Trophoblast cell (in vitro differentiated cells and primary cell): ENCODE measurements around the gene ZFP57.

ENCODE experiments used
- DNase-seq, 2 donors: peaks; one replicate each; pipeline ENCODE4 v3.0.0-alpha.2; 2016
- H2AFZ ChIP-seq: 2 replicates; pipeline ENCODE4 v1.6.1; 2013; ENCODE audit warnings: low read length, moderate library complexity, mild to moderate bottlenecking; ENCODE audit not compliant: insufficient read depth, poor library complexity
- H2AK5ac ChIP-seq: 2 replicates; pipeline ENCODE4 v1.6.1; 2013; ENCODE audit warnings: mild to moderate bottlenecking, low read length
- H2BK120ac ChIP-seq: 2 replicates; pipeline ENCODE4 v1.6.1; 2013; ENCODE audit warnings: low read length, mild to moderate bottlenecking, moderate library complexity; ENCODE audit not compliant: insufficient read depth, poor library complexity
- H2BK12ac ChIP-seq: 2 replicates; pipeline ENCODE4 v1.6.1; 2013; ENCODE audit warnings: mild to moderate bottlenecking, low read length, moderate library complexity
- H2BK5ac ChIP-seq: 2 replicates; pipeline ENCODE4 v1.6.1; 2013; ENCODE audit warnings: low read length, low read depth, moderate library complexity, mild to moderate bottlenecking; ENCODE audit not compliant: poor library complexity
- H3K14ac ChIP-seq: 2 replicates; pipeline ENCODE4 v1.6.1; 2013; ENCODE audit warnings: mild to moderate bottlenecking, low read length
- H3K18ac ChIP-seq: 2 replicates; pipeline ENCODE4 v1.6.1; 2013; ENCODE audit warnings: mild to moderate bottlenecking, low read length
- H3K23ac ChIP-seq: 2 replicates; pipeline ENCODE4 v1.6.1; 2013; ENCODE audit warnings: low read length
- H3K27ac ChIP-seq: 2 replicates; pipeline ENCODE4 v1.5.1; 2013; ENCODE audit warnings: low read depth, mild to moderate bottlenecking, inconsistent platforms, low read length, moderate library complexity
- H3K27me3 ChIP-seq: 2 replicates; pipeline ENCODE4 v1.6.1; 2013; ENCODE audit warnings: inconsistent platforms, mild to moderate bottlenecking, low read length, moderate library complexity; ENCODE audit not compliant: insufficient read depth
- H3K36me3 ChIP-seq, 2 experiments: 1 replicate in 1 of 2; 2 replicates in 1 of 2; pipeline ENCODE4 v1.6.1; 2013; ENCODE audit warnings: low read length in 2 of 2, mild to moderate bottlenecking in 2 of 2, moderate library complexity in 1 of 2; ENCODE audit not compliant: insufficient read depth in 2 of 2, control insufficient read depth in 1 of 2
- H3K4ac ChIP-seq: 2 replicates; pipeline ENCODE4 v1.6.1; 2013; ENCODE audit warnings: low read depth, mild to moderate bottlenecking, low read length, moderate library complexity
- H3K4me1 ChIP-seq, 2 experiments: 1 replicate in 1 of 2; 2 replicates in 1 of 2; pipeline ENCODE4 v1.6.1; 2013; ENCODE audit warnings: low read length in 2 of 2, mild to moderate bottlenecking in 2 of 2, moderate library complexity in 1 of 2; ENCODE audit not compliant: insufficient read depth in 2 of 2, control insufficient read depth in 1 of 2
- H3K4me2 ChIP-seq: 2 replicates; pipeline ENCODE4 v1.6.1; 2013; ENCODE audit warnings: inconsistent platforms, mild to moderate bottlenecking, low read length, moderate library complexity
- H3K4me3 ChIP-seq: 2 replicates; pipeline ENCODE4 v1.5.1; 2013; ENCODE audit warnings: mild to moderate bottlenecking, low read depth, low read length, inconsistent platforms
- H3K79me1 ChIP-seq: one replicate; pipeline ENCODE4 v1.6.1; 2013; ENCODE audit warnings: low read length
- H3K79me2 ChIP-seq: 2 replicates; pipeline ENCODE4 v1.6.1; 2013; ENCODE audit warnings: low read length, mild to moderate bottlenecking; ENCODE audit not compliant: control insufficient read depth, insufficient read depth, poor library complexity
- H3K9ac ChIP-seq: 2 replicates; pipeline ENCODE4 v1.6.1; 2013; ENCODE audit warnings: mild to moderate bottlenecking, low read length
- H3K9me3 ChIP-seq: 2 replicates; pipeline ENCODE4 v1.6.1; 2013; ENCODE audit warnings: low read depth, mild to moderate bottlenecking, control low read depth, inconsistent platforms, low read length; ENCODE audit not compliant: insufficient read depth
- H4K12ac ChIP-seq: 2 replicates; pipeline ENCODE4 v1.6.1; 2013; ENCODE audit warnings: low read depth, mild to moderate bottlenecking, low read length, moderate library complexity
- H4K8ac ChIP-seq: 2 replicates; pipeline ENCODE4 v1.6.1; 2013; ENCODE audit warnings: low read depth, mild to moderate bottlenecking, low read length, moderate library complexity
- H4K91ac ChIP-seq: one replicate; pipeline ENCODE4 v1.6.1; 2013; ENCODE audit warnings: low read depth, mild to moderate bottlenecking, low read length, moderate library complexity
- WGBS: extraction: QIAGEN DNeasy Blood & Tissue Kit; methylation state at CpG from one replicate; pipeline ENCODE4 v1.1.7; 2013; ENCODE audit warnings: missing lambda C conversion rate; ENCODE audit not compliant: insufficient read length, insufficient coverage; ENCODE audit errors: extremely low coverage; 5-methylcytosine and 5-hydroxymethylcytosine counted together

ZFP57 gene

GRCh38 chr6:29652198-29652584 lies 28.8 kb downstream of the ZFP57 start:
- Histone ChIP-seq H3K36me3 (no peaks in the 10 kb centered on the region), H3K79me2 (peaks cover 2% of the 10 kb centered on the region), H4K8ac (no peak overlapping the region), H3K27me3 (no peaks in the 10 kb centered on the region), H3K4me1 (peaks cover 6 to 11% of the 10 kb centered on the region in 2 experiments), H3K4me3 (no peak overlapping the region), H2AK5ac (no peak overlapping the region), H2BK5ac (no peak overlapping the region), H4K91ac (no peak overlapping the region), H3K9ac (no peak overlapping the region), H3K9me3 (no peaks in the 10 kb centered on the region), H3K4me2 (no peak overlapping the region), H3K18ac (no peak overlapping the region), H3K23ac (no peak overlapping the region), H3K4ac (no peak overlapping the region), H4K12ac (no peak overlapping the region), H2BK12ac (peak overlapping the region; percentile 2), H2BK120ac (no peak overlapping the region), H2AFZ (no peak overlapping the region), H3K14ac (no peak overlapping the region), H3K27ac (no peak overlapping the region), H3K79me1 (no peaks in the 10 kb centered on the region)
- no peak for DNase-seq
- WGBS, result no CpG with 5 or more reads among the region's 10 CpGs

- Histone ChIP-seq H3K9ac (no peak overlapping the region), H2BK12ac (no peak overlapping the region), H3K36me3 (no peaks in the 10 kb centered on the region), H3K27me3 (no peaks in the 10 kb centered on the region), H3K23ac (no peak overlapping the region), H4K12ac (no peak overlapping the region), H4K8ac (no peak overlapping the region), H3K79me2 (peaks cover 2% of the 10 kb centered on the region), H3K18ac (no peak overlapping the region), H2AK5ac (no peak overlapping the region), H3K79me1 (no peaks in the 10 kb centered on the region), H3K4ac (no peak overlapping the region), H2BK5ac (no peak overlapping the region), H3K4me1 (peaks cover 6% of the 10 kb centered on the region in 2 experiments), H3K27ac (no peak overlapping the region), H2BK120ac (no peak overlapping the region), H4K91ac (no peak overlapping the region), H3K4me2 (no peak overlapping the region), H3K9me3 (no peaks in the 10 kb centered on the region), H3K14ac (no peak overlapping the region), H2AFZ (no peak overlapping the region), H3K4me3 (no peak overlapping the region)
- WGBS, result no CpG with 5 or more reads among the region's 8 CpGs
- peak in 1 of 2 donors; percentile 71 for DNase-seq
Measured at GRCh38 chr6:29651413-29652197, 29.3 kb downstream of the ZFP57 start.

GRCh38 chr6:29649701-29650673 lies 31.0 kb downstream of the ZFP57 start:
- no peaks in the 10 kb centered on the region for H3K79me1 ChIP-seq
- H3K9ac ChIP-seq, result no peak overlapping the region
- no peak overlapping the region for H2BK12ac ChIP-seq
- H4K12ac ChIP-seq, result no peak overlapping the region
- no peaks in the 10 kb centered on the region for H3K27me3 ChIP-seq
- peaks cover 3% of the 10 kb centered on the region in 2 experiments for H3K4me1 ChIP-seq
- H3K18ac ChIP-seq, result no peak overlapping the region
- H3K14ac ChIP-seq, result no peak overlapping the region
- no peak overlapping the region for H3K4ac ChIP-seq
- no peak overlapping the region for H2BK120ac ChIP-seq
- H3K27ac ChIP-seq, result no peak overlapping the region
- H3K4me2 ChIP-seq, result peak overlapping the region; percentile 88
- H4K8ac ChIP-seq, result peak overlapping the region; percentile 74
- no peak overlapping the region for H3K23ac ChIP-seq
- H3K4me3 ChIP-seq, result peak overlapping the region; percentile 60
- H3K9me3 ChIP-seq, result no peaks in the 10 kb centered on the region
- peak overlapping the region; percentile 80 for H2AFZ ChIP-seq
- DNase-seq, result peak; percentile 94 to 100
- H3K79me2 ChIP-seq, result no peaks in the 10 kb centered on the region
- H3K36me3 ChIP-seq, result no peaks in the 10 kb centered on the region
- H4K91ac ChIP-seq, result no peak overlapping the region
- H2BK5ac ChIP-seq, result no peak overlapping the region
- no peak overlapping the region for H2AK5ac ChIP-seq
- WGBS, result no CpG with 5 or more reads among the region's 33 CpGs

GRCh38 chr6:29647927-29648642 lies 32.9 kb downstream of the ZFP57 start:
- no CpG with 5 or more reads among the region's 23 CpGs for WGBS
- Histone ChIP-seq H3K4me1 (peaks cover 3% of the 10 kb centered on the region in 2 experiments), H3K27ac (no peak overlapping the region), H3K4me2 (no peak overlapping the region), H3K9ac (no peak overlapping the region), H3K36me3 (no peaks in the 10 kb centered on the region), H2BK5ac (no peak overlapping the region), H3K18ac (no peak overlapping the region), H3K14ac (no peak overlapping the region), H2AFZ (no peak overlapping the region), H2BK120ac (no peak overlapping the region), H2BK12ac (no peak overlapping the region), H3K4ac (no peak overlapping the region), H3K79me2 (no peaks in the 10 kb centered on the region), H4K8ac (no peak overlapping the region), H2AK5ac (no peak overlapping the region), H4K12ac (no peak overlapping the region), H3K27me3 (no peaks in the 10 kb centered on the region), H3K79me1 (no peaks in the 10 kb centered on the region), H3K23ac (no peak overlapping the region), H3K4me3 (no peak overlapping the region), H3K9me3 (no peaks in the 10 kb centered on the region), H4K91ac (no peak overlapping the region)
- peak in 1 of 2 donors; percentile 67 for DNase-seq
